ENCODE measurements around the gene ABCB8.

GRCh38 chr7:151016942-151017341, 11.3 kb upstream of the ABCB8 start:
- no peak for TF ChIP-seq CTCF (tag by site-specific recombination; IDR thresholded peaks at IDR 0.05)
- no peak for TF ChIP-seq ZNF138 (tag by site-specific recombination; IDR thresholded peaks at IDR 0.05; ENCODE audit: borderline replicate concordance)
- no peak for TF ChIP-seq ZFP41 (tag by site-specific recombination; IDR thresholded peaks at IDR 0.05; ENCODE audit: borderline replicate concordance)
- no peak for TF ChIP-seq PRDM6 (tag by site-specific recombination; IDR thresholded peaks at IDR 0.05)
- TF ChIP-seq ZNF645 (tag by site-specific recombination; IDR thresholded peaks at IDR 0.05), result no peak
- TF ChIP-seq YY1 (tag by site-specific recombination; IDR thresholded peaks at IDR 0.05), result no peak
- no peak for TF ChIP-seq TRIM28 (IDR thresholded peaks at IDR 0.05; ENCODE audit: borderline replicate concordance, low read length)
- no peak for TF ChIP-seq ZNF202 (tag by site-specific recombination; IDR thresholded peaks at IDR 0.05; ENCODE audit: borderline replicate concordance)
- TF ChIP-seq ZNF133 (tag by site-specific recombination; IDR thresholded peaks at IDR 0.05), result no peak
- no peak for TF ChIP-seq ZNF24 (tag by site-specific recombination; IDR thresholded peaks at IDR 0.05)
- TF ChIP-seq ZNF433 (tag by site-specific recombination; IDR thresholded peaks at IDR 0.05; ENCODE audit: low read depth), result no peak

Data from HEK293 (cell line).